Measurements from ENCODE around the gene UBA1. TPM values are rescaled to one million over a fixed set of nuclear protein-coding genes. Genes with fewer than 3 reads are reported as not detected.

The UBA1 gene
- total RNA-seq, 1 experiment from 2014 or later: 275 TPM

DNA sequence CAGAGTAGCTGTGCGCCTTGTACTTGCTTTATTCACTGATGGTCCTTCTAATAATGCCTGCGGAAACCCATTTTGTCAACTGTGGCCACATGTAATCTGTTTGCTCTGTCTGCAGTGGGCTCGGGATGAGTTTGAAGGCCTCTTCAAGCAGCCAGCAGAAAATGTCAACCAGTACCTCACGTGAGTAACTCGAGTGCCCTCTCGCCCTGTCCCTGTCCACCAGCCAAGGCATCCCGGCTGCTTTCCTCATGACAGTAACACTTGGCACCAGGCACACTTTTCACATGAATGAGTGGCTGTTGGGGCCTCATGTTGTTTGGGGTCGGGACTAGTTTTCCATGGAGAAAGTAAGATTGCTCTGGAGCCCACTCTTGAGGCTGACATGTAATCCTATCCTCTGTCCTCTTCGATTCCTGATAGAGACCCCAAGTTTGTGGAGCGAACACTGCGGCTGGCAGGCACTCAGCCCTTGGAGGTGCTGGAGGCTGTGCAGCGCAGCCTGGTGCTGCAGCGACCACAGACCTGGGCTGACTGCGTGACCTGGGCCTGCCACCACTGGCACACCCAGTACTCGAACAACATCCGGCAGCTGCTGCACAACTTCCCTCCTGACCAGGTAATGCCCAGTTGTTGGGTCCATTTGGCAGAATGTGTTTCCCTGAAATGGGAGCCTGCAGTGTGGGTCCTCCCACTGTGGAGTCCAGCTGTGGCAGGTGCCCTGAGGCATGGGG lies 16.0 kb downstream of the UBA1 start:
- Histone ChIP-seq H3K4me2 (ENCODE audit: low read length) (no peak overlapping the region), H3K4me3 (replicated peaks in 1 of 2; ENCODE audit: low read depth in 1 of 2, low read length in 2 of 2) (no peak overlapping the region), H3K9me2 (ENCODE audit: insufficient read depth) (no peaks in the 10 kb centered on the region), H2AFZ (ENCODE audit: low read depth, low read length, poor library complexity, severe bottlenecking) (no peak overlapping the region), H3K9me3 (ENCODE audit: control insufficient read depth in 1 of 2, insufficient read depth in 1 of 2, low read depth in 1 of 2, low read length in 2 of 2) (no peaks in the 10 kb centered on the region), H3K79me2 (ENCODE audit: insufficient read depth, low read length) (no peaks in the 10 kb centered on the region), H4K20me1 (ENCODE audit: insufficient read depth) (no peaks in the 10 kb centered on the region), H3K4me1 (ENCODE audit: control insufficient read depth in 1 of 2, insufficient read depth in 2 of 2, low read length in 2 of 2) (no peaks in the 10 kb centered on the region), H3K9ac (ENCODE audit: low read length) (no peak overlapping the region), H3K27me3 (ENCODE audit: insufficient read depth, low read length) (no peaks in the 10 kb centered on the region), H3K27ac (ENCODE audit: low read depth, low read length) (no peak overlapping the region), H3K36me3 (ENCODE audit: control insufficient read depth in 1 of 2, insufficient read depth in 2 of 2, low read length in 2 of 2) (peaks cover 37 to 51% of the 10 kb centered on the region in 2 experiments)
- ChIA-PET CTCF (no interaction called here), RAD21 (ENCODE audit: low non-redundant PET in 1 of 2, low total read pairs in 2 of 2, uncharacterized antibody in 2 of 2, unreplicated experiment in 2 of 2) (no interaction called here), POLR2A (no interaction called here)
- intact Hi-C loops (cut with micrococcal nuclease): no loop called here
- no peak for ATAC-seq
- TF ChIP-seq SP1 (IDR thresholded peaks at IDR 0.05; ENCODE audit: low read depth) (no peak), JUND (IDR thresholded peaks at IDR 0.05) (no peak), ZNF274 (IDR thresholded peaks at IDR 0.05; ENCODE audit: low read depth, low read length) (no peak), YY1 (IDR thresholded peaks at IDR 0.05; ENCODE audit: extremely low read depth, insufficient replicate concordance, low read depth, low read length) (no peak), SIN3A (IDR thresholded peaks at IDR 0.05; ENCODE audit: low read depth) (no peak), POLR2A (IDR thresholded peaks at IDR 0.05; ENCODE audit: borderline replicate concordance, extremely low read depth, insufficient read depth, insufficient read length) (no peak), ZFX (IDR thresholded peaks at IDR 0.05) (no peak)
- TF ChIP-seq, protein P1, sequence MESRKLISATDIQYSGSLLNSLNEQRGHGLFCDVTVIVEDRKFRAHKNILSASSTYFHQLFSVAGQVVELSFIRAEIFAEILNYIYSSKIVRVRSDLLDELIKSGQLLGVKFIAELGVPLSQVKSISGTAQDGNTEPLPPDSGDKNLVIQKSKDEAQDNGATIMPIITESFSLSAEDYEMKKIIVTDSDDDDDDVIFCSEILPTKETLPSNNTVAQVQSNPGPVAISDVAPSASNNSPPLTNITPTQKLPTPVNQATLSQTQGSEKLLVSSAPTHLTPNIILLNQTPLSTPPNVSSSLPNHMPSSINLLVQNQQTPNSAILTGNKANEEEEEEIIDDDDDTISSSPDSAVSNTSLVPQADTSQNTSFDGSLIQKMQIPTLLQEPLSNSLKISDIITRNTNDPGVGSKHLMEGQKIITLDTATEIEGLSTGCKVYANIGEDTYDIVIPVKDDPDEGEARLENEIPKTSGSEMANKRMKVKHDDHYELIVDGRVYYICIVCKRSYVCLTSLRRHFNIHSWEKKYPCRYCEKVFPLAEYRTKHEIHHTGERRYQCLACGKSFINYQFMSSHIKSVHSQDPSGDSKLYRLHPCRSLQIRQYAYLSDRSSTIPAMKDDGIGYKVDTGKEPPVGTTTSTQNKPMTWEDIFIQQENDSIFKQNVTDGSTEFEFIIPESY (IDR thresholded peaks at IDR 0.05; ENCODE audit: extremely low read depth, insufficient replicate concordance, low read length): no peak
- TF ChIP-seq, protein P2, sequence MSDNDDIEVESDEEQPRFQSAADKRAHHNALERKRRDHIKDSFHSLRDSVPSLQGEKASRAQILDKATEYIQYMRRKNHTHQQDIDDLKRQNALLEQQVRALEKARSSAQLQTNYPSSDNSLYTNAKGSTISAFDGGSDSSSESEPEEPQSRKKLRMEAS (IDR thresholded peaks at IDR 0.05): no peak
- TF ChIP-seq, protein P3, sequence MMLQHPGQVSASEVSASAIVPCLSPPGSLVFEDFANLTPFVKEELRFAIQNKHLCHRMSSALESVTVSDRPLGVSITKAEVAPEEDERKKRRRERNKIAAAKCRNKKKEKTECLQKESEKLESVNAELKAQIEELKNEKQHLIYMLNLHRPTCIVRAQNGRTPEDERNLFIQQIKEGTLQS (IDR thresholded peaks at IDR 0.05): no peak
- no TSS peak for BruUV-seq (replicated peaks)
- no peak for DNase-seq (ENCODE audit: low read depth, low spot score)
